Measurements from ENCODE around the gene NOTO. TPM values are rescaled to one million over a fixed set of nuclear protein-coding genes. Genes with fewer than 3 reads are reported as not detected.

NOTO gene
- polyA plus RNA-seq, 1 donor from 2014 or later = not detected

- H3K27me3 ChIP-seq (ENCODE audit: insufficient read depth, low read depth, low read length) = no peaks in the 10 kb centered on the region
- no peaks in the 10 kb centered on the region for H3F3A ChIP-seq (ENCODE audit: insufficient read depth, low read length, poor library complexity, severe bottlenecking)
- H3K9me2 ChIP-seq (ENCODE audit: insufficient read depth, low read length) = no peaks in the 10 kb centered on the region
- no peaks in the 10 kb centered on the region for H3K36me3 ChIP-seq (ENCODE audit: insufficient read depth, low read length)
- no peaks in the 10 kb centered on the region for H3K9me3 ChIP-seq (ENCODE audit: low read length)
- no peaks in the 10 kb centered on the region for H4K20me1 ChIP-seq (ENCODE audit: insufficient read depth)
- H3K79me2 ChIP-seq (replicated peaks; ENCODE audit: insufficient read depth, low read length) = no peaks in the 10 kb centered on the region
- H3K27ac ChIP-seq (ENCODE audit: low read length) = no peak overlapping the region
- H3K4me2 ChIP-seq (ENCODE audit: low read length) = no peak overlapping the region
- no peak overlapping the region for H3K4me3 ChIP-seq (ENCODE audit: low read length)
- TF ChIP-seq EZH2 (IDR thresholded peaks at IDR 0.05; ENCODE audit: borderline replicate concordance, insufficient read depth, low read length, poor library complexity, severe bottlenecking) (no peak), CTCF (IDR thresholded peaks at IDR 0.05; ENCODE audit: poor library complexity, severe bottlenecking) (no peak), RAD21 (conservative IDR thresholded peaks at IDR 0.05) (no peak), TAF1 (IDR thresholded peaks at IDR 0.05; ENCODE audit: low read depth) (no peak), SMC3 (conservative IDR thresholded peaks at IDR 0.05; ENCODE audit: poor library complexity) (no peak), REST (IDR thresholded peaks at IDR 0.05; ENCODE audit: borderline replicate concordance) (no peak), MXI1 (conservative IDR thresholded peaks at IDR 0.05; ENCODE audit: poor library complexity, severe bottlenecking) (no peak), POLR2AphosphoS5 (IDR thresholded peaks at IDR 0.05) (no peak)
- no peak overlapping the region for H2AFZ ChIP-seq (ENCODE audit: low read depth, low read length)
- H3K9ac ChIP-seq (ENCODE audit: low read length) = no peak overlapping the region
Measured at GRCh38 chr2:73260338-73260984, 58.1 kb downstream of the NOTO start.

Other genes with a start within 250 kb of the NOTO start
- gene SFXN5, start 130.9 kb upstream of the NOTO start, polyA plus RNA-seq = 5.8 and 6.7 TPM in 2 replicates
- gene RAB11FIP5, start 89.6 kb upstream of the NOTO start, polyA plus RNA-seq = 2.6 and 3.3 TPM in 2 replicates
- 15.5 and 21.3 TPM in 2 replicates for gene SMYD5, start 11.7 kb downstream of the NOTO start, polyA plus RNA-seq
- gene PRADC1, start 30.7 kb downstream of the NOTO start, polyA plus RNA-seq = 36.5 TPM in 2 replicates
- 309 and 310 TPM in 2 replicates for gene CCT7, start 31.7 kb downstream of the NOTO start, polyA plus RNA-seq
- gene FBXO41, start 81.9 kb downstream of the NOTO start, polyA plus RNA-seq = 6.0 and 6.7 TPM in 2 replicates
- 0.90 TPM in 1 of 2 replicates, not detected in the other for gene EGR4, start 91.0 kb downstream of the NOTO start, polyA plus RNA-seq
- 12.2 and 20.5 TPM in 2 replicates for gene ALMS1, start 183.3 kb downstream of the NOTO start, polyA plus RNA-seq